HepG2 (cell line): Measurements from ENCODE around the gene TNS1. TPM values are rescaled to one million over a fixed set of nuclear protein-coding genes. Genes with fewer than 3 reads are reported as not detected.
"Not testable (repeated sequence)": the region's sequence is repeated elsewhere in the genome, so short reads cannot be mapped to it uniquely, and the experiment has no call there.

Experiments
- ATAC-seq: fragments of 200-7000 bp; cut with Tn5 transposase; 3 replicates; pipeline ENCODE4 v1.9.1; 2020; ENCODE audit warnings: mild to moderate bottlenecking, moderate library complexity
- BruUV-seq: library from RNA; stranded (reverse); fragments of 400-500 nt; replicated peaks from 2 replicates; lab custom pipeline; 2021; lab: Mats Ljungman, UMichigan
- CTCF ChIA-PET: fragments of 300-600 bp; formaldehyde crosslinking; extraction: SDS; loops from one replicate; lab custom pipeline; 2021; ENCODE audit warnings: low total read pairs, inconsistent platforms, low intra/inter-chr PET ratio; lab: Yijun Ruan, JAX
- POLR2A ChIA-PET: fragments of 350-600 bp; sonication (Branson Sonifier 250); formaldehyde crosslinking; loops from one replicate; lab custom pipeline; 2020; ENCODE audit warnings: antibody characterized with exemption, inconsistent platforms; lab: Yijun Ruan, JAX
- DNase-seq: peaks from one replicate; pipeline ENCODE4 v3.0.0-alpha.2; 2015; ENCODE audit warnings: low spot score
- FAIRE-seq: peaks from 3 replicates; lab custom pipeline; 2011; peaks lifted over from hg19 to GRCh38; lab: Jason Lieb, UNC
- H2AFZ ChIP-seq: one replicate; pipeline ENCODE4 v1.6.1; 2011; ENCODE audit warnings: low read length, inconsistent platforms
- H3K27ac ChIP-seq: fragments of 300-600 bp; 3 replicates; pipeline ENCODE4 v1.8.0; 2011; ENCODE audit warnings: mixed run types, mild to moderate bottlenecking, mixed read lengths, low read length, inconsistent platforms; ENCODE audit not compliant: insufficient read depth; ENCODE audit errors: extremely low read length
- H3K27me3 ChIP-seq, 2 experiments: fragments of 200-600 bp in 1 of 2; 2 replicates in 1 of 2; 3 replicates in 1 of 2; pipeline versions ENCODE4 v1.6.0 to v1.8.0; 2011; ENCODE audit warnings: low read length in 2 of 2, mild to moderate bottlenecking in 2 of 2, moderate library complexity in 2 of 2, inconsistent platforms in 1 of 2; ENCODE audit not compliant: insufficient read depth in 2 of 2, control insufficient read depth in 1 of 2
- H3K36me3 ChIP-seq, 2 experiments: fragments of 200-600 bp in 1 of 2; replicated peaks in 1 of 2; 2 replicates in 1 of 2; 3 replicates in 1 of 2; pipeline versions ENCODE4 v1.5.1 to v1.8.0; 2011; ENCODE audit warnings: low read length in 2 of 2, inconsistent platforms in 1 of 2; ENCODE audit not compliant: insufficient read depth in 2 of 2, control insufficient read depth in 1 of 2
- H3K4me1 ChIP-seq: 2 replicates; pipeline ENCODE4 v1.5.1; 2012; ENCODE audit warnings: low read length, inconsistent platforms; ENCODE audit not compliant: insufficient read depth
- H3K4me2 ChIP-seq: 2 replicates; pipeline ENCODE4 v1.6.0; 2011; ENCODE audit warnings: low read depth, low read length, inconsistent platforms
- H3K4me3 ChIP-seq, 3 experiments: fragments of 200-600 bp in 1 of 3; sonication (generic), shearing (Covaris generic) in 1 of 3; replicated peaks in 1 of 3; 2 replicates each; pipeline ENCODE4 v1.5.1; 2011 to 2016; ENCODE audit warnings: low read length in 3 of 3, inconsistent platforms in 2 of 3, low read depth in 2 of 3, mild to moderate bottlenecking in 2 of 3, control low read depth in 1 of 3, mixed read lengths in 1 of 3; ENCODE audit not compliant: insufficient read depth in 1 of 3
- H3K79me2 ChIP-seq: one replicate; pipeline ENCODE4 v1.6.1; 2011; ENCODE audit warnings: low read length, inconsistent platforms; ENCODE audit not compliant: insufficient read depth
- H3K9ac ChIP-seq: 2 replicates; pipeline ENCODE4 v1.6.0; 2011; ENCODE audit warnings: mild to moderate bottlenecking, low read depth, low read length, inconsistent platforms; ENCODE audit not compliant: insufficient read depth
- H3K9me3 ChIP-seq: 2 replicates; pipeline ENCODE4 v1.5.1; 2012; ENCODE audit warnings: mild to moderate bottlenecking, low read length
- H4K20me1 ChIP-seq: 2 replicates; pipeline ENCODE4 v1.6.0; 2011; ENCODE audit warnings: inconsistent platforms, mild to moderate bottlenecking, low read length, moderate library complexity; ENCODE audit not compliant: insufficient read depth
- HNRNPLL ChIP-seq: fragments of 200-400 bp; formaldehyde crosslinking; IDR thresholded peaks from 2 replicates; pipeline ENCODE4 v1.6.1; 2017; ENCODE audit warnings: mild to moderate bottlenecking, low read depth, low read length; ENCODE audit not compliant: poor library complexity, severe bottlenecking
- MIER2 ChIP-seq: IDR thresholded peaks from 2 replicates; pipeline ENCODE4 v1.6.1; 2016; ENCODE audit warnings: missing biosample characterization, missing genetic modification reagents
- MXD4 ChIP-seq: IDR thresholded peaks from 2 replicates; pipeline ENCODE4 v1.6.1; 2016; ENCODE audit warnings: mild to moderate bottlenecking, missing biosample characterization, missing genetic modification reagents
- POLR2G ChIP-seq: fragments of 200-400 bp; formaldehyde crosslinking; IDR thresholded peaks from 2 replicates; pipeline ENCODE4 v1.6.1; 2018; ENCODE audit warnings: mild to moderate bottlenecking, low read depth, low read length, moderate library complexity
- RFXAP ChIP-seq: sonication (generic); formaldehyde crosslinking; IDR thresholded peaks from 2 replicates; pipeline ENCODE4 v1.4.0; 2020; ENCODE audit warnings: missing genetic modification reagents, borderline replicate concordance
- TRIM24 ChIP-seq: sonication (generic); formaldehyde crosslinking; IDR thresholded peaks from 2 replicates; pipeline ENCODE4 v1.8.0; 2022; ENCODE audit warnings: mild to moderate bottlenecking, missing genetic modification reagents
- XRCC5 ChIP-seq: fragments of 200-400 bp; formaldehyde crosslinking; optimal IDR thresholded peaks from 2 replicates; pipeline ENCODE3; 2017; ENCODE audit warnings: mild to moderate bottlenecking, low read length
- ZNF562 ChIP-seq: sonication (generic); formaldehyde crosslinking; IDR thresholded peaks from 2 replicates; pipeline ENCODE4 v1.8.0; 2022; ENCODE audit warnings: missing genetic modification reagents, borderline replicate concordance
- ZNF652 ChIP-seq: IDR thresholded peaks from 2 replicates; pipeline ENCODE4 v1.6.1; 2016; ENCODE audit warnings: low read depth, borderline replicate concordance
- ZNF746 ChIP-seq: sonication (generic); formaldehyde crosslinking; IDR thresholded peaks from 2 replicates; pipeline ENCODE4 v1.8.0; 2022; ENCODE audit warnings: mild to moderate bottlenecking, missing genetic modification reagents
- WGBS: methylation state at CpG from one replicate; pipeline ENCODE4 v1.1.6; 2017; ENCODE audit warnings: low lambda C conversion rate; 5-methylcytosine and 5-hydroxymethylcytosine counted together
- in situ Hi-C: cut with HindIII; loops from 2 replicates; pipeline ENCODE4 v1.10.0; 2017; ENCODE audit warnings: low pct_unique_long_range_greater_than_20kb; ENCODE audit not compliant: extremely low pct_ligation_motif_present
- intact Hi-C: fragments of 100-400 bp; cut with micrococcal nuclease; formaldehyde crosslinking; loops from one replicate; pipeline ENCODE4 v1.10.0; 2022; ENCODE audit not compliant: unreplicated experiment
- polyA plus RNA-seq, 8 experiments: library from polyadenylated mRNA; depleted of rRNA in 3 of 8; stranded (reverse) in 7 of 8; unstranded in 1 of 8; fragments of >200 nt; fragmentation: Illumina TruSeq in 4 of 8; extraction: Trizol in 4 of 8; gene quantifications; 2 replicates each; pipeline versions ENCODE4 v1.2.1 to v1.2.3, GENCODE V29; 2011 to 2016; ENCODE audit warnings: low read depth in 4 of 8, missing spikeins in 1 of 8, mixed read lengths in 1 of 8; ENCODE audit not compliant: insufficient read depth in 1 of 8
- total RNA-seq, 5 experiments: library from RNA; depleted of rRNA; stranded (reverse); fragments of >200 nt; fragmentation: Illumina TruSeq; extraction: Trizol; gene quantifications; 2 replicates each; pipeline ENCODE4 v1.2.3, GENCODE V29; 2016; ENCODE audit warnings: low read depth in 1 of 5
- TF ChIP-seq, protein P1 (sequence below): sonication (generic); formaldehyde crosslinking; IDR thresholded peaks from 2 replicates; pipeline ENCODE4 v1.8.0; 2022; ENCODE audit warnings: mild to moderate bottlenecking, missing genetic modification reagents, moderate library complexity
- TF ChIP-seq, protein P2 (sequence below): sonication (generic); formaldehyde crosslinking; IDR thresholded peaks from 2 replicates; pipeline ENCODE4 v1.8.0; 2022; ENCODE audit warnings: missing genetic modification reagents, mild to moderate bottlenecking, inconsistent platforms, borderline replicate concordance
- TF ChIP-seq, protein P3 (sequence below): sonication (generic); formaldehyde crosslinking; IDR thresholded peaks from 2 replicates; pipeline ENCODE4 v1.4.0; 2020; ENCODE audit warnings: missing genetic modification reagents
- TF ChIP-seq, protein P4 (sequence below): sonication (generic); formaldehyde crosslinking; IDR thresholded peaks from 2 replicates; pipeline ENCODE4 v1.8.0; 2022; ENCODE audit warnings: mild to moderate bottlenecking, missing genetic modification reagents

TNS1 gene
- total and polyA plus RNA-seq, 2 of the 13 experiments (the other 11 are each of a cell fraction or from before 2014, with no cell fraction given): 1.9 to 118 TPM

DNA sequence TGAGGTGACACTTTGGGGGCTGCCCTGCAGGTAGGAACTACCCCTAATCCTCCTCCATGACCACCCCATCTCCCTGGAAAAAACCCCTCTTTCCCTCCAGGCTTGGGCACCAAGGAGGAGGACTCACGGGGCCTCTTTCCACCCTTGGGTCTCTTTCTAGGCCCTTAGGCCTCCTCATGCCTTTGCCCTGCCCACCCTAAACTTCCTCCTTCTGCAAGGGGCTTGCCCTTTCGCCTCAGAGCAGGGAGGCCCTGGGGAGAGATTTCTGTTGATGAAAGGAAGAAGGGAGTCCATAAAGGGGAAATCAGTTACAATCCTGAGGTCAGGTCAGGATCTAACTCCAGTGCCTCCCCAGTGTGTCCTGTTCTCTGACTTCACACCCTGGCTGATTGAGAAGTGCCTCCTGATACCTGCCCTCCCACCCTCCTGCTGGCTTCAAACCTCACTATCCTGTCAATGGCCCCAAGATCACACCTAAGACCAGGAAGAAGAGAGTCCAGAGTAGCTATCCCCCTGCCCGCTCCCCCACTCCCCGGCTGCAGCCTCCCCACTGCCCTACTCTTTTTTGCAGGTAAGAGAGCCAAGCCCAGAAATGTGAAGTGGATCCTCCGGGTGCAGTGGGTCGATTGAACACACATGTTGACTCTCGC lies 16.7 kb upstream of the TNS1 start:
- Histone ChIP-seq H3K79me2 (no peaks in the 10 kb centered on the region), H3K4me2 (no peak overlapping the region), H3K4me3 (no peak overlapping the region), H2AFZ (no peak overlapping the region), H3K27ac (no peak overlapping the region), H3K27me3 (peaks cover 3 to 50% of the 10 kb centered on the region in 2 experiments; a peak in 4 of 5 replicates), H4K20me1 (no peaks in the 10 kb centered on the region), H3K36me3 (no peaks in the 10 kb centered on the region), H3K9ac (no peak overlapping the region), H3K4me1 (no peaks in the 10 kb centered on the region), H3K9me3 (no peaks in the 10 kb centered on the region)
- ChIA-PET CTCF (no interaction called here), POLR2A (no interaction called here)
- WGBS: 26% methylated on average over 7 of the region's 7 CpGs
- DNase-seq (no peak), FAIRE-seq (no peak), ATAC-seq (no peak)
- intact Hi-C loops: no loop called here
- in situ Hi-C loops: no loop called here
- BruUV-seq: no TSS peak
- TF ChIP-seq XRCC5 (no peak), MIER2 (CRISPR knock-in tag) (no peak), TRIM24 (CRISPR knock-in tag) (no peak), POLR2G (no peak), MXD4 (CRISPR knock-in tag) (no peak), HNRNPLL (no peak), RFXAP (no peak), ZNF562 (no peak), ZNF652 (no peak), ZNF746 (CRISPR knock-in tag) (no peak)
- TF ChIP-seq, protein P1, sequence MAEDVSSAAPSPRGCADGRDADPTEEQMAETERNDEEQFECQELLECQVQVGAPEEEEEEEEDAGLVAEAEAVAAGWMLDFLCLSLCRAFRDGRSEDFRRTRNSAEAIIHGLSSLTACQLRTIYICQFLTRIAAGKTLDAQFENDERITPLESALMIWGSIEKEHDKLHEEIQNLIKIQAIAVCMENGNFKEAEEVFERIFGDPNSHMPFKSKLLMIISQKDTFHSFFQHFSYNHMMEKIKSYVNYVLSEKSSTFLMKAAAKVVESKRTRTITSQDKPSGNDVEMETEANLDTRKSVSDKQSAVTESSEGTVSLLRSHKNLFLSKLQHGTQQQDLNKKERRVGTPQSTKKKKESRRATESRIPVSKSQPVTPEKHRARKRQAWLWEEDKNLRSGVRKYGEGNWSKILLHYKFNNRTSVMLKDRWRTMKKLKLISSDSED (CRISPR knock-in tag): no peak
- TF ChIP-seq, protein P2, sequence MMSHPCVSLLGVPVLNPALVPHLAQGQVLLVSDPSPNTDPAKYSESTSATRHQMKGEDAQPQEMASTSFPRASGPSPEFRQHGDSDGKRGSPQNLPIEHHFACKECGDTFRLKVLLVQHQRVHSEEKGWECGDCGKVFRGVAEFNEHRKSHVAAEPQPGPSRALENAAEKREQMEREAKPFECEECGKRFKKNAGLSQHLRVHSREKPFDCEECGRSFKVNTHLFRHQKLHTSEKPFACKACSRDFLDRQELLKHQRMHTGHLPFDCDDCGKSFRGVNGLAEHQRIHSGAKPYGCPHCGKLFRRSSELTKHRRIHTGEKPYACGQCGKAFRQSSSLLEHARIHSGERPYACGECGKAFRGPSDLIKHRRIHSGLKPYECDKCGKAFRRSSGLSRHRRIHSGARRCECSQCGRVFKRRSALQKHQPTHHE (CRISPR knock-in tag): no peak
- TF ChIP-seq, protein P3, sequence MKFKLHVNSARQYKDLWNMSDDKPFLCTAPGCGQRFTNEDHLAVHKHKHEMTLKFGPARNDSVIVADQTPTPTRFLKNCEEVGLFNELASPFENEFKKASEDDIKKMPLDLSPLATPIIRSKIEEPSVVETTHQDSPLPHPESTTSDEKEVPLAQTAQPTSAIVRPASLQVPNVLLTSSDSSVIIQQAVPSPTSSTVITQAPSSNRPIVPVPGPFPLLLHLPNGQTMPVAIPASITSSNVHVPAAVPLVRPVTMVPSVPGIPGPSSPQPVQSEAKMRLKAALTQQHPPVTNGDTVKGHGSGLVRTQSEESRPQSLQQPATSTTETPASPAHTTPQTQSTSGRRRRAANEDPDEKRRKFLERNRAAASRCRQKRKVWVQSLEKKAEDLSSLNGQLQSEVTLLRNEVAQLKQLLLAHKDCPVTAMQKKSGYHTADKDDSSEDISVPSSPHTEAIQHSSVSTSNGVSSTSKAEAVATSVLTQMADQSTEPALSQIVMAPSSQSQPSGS (CRISPR knock-in tag): no peak
- TF ChIP-seq, protein P4, sequence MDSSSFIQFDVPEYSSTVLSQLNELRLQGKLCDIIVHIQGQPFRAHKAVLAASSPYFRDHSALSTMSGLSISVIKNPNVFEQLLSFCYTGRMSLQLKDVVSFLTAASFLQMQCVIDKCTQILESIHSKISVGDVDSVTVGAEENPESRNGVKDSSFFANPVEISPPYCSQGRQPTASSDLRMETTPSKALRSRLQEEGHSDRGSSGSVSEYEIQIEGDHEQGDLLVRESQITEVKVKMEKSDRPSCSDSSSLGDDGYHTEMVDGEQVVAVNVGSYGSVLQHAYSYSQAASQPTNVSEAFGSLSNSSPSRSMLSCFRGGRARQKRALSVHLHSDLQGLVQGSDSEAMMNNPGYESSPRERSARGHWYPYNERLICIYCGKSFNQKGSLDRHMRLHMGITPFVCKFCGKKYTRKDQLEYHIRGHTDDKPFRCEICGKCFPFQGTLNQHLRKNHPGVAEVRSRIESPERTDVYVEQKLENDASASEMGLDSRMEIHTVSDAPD (CRISPR knock-in tag): no peak

DNA sequence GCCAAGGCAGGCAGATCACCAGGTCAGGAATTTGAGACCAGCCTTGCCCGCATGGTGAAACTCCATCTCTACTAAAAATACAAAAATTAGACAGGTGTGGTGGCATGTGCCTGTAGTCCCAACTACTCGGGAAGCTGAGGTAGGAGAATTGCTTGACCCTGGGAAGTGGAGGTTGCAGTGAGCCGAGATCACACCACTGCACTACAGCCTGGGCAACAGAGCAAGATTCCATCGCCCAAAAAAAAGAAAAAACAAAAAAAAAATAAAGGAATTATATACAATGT lies 16.0 kb upstream of the TNS1 start:
- BruUV-seq, H3K36me3 ChIP-seq, ATAC-seq, H3K4me3 ChIP-seq, H3K4me1 ChIP-seq, DNase-seq, CTCF ChIA-PET, H2AFZ ChIP-seq, H3K9me3 ChIP-seq, in situ Hi-C loops, H3K27ac ChIP-seq, POLR2A ChIA-PET, H4K20me1 ChIP-seq, intact Hi-C loops, H3K79me2 ChIP-seq, H3K4me2 ChIP-seq, H3K9ac ChIP-seq: not testable (repeated sequence)
- FAIRE-seq: peak; percentile 30
- H3K27me3 ChIP-seq: peaks cover 3 to 57% of the 10 kb centered on the region in 2 experiments; a peak in 4 of 5 replicates
- WGBS: 9% methylated on average over 4 of the region's 4 CpGs
